Measurements from ENCODE around the gene CRAMP1.

DNA sequence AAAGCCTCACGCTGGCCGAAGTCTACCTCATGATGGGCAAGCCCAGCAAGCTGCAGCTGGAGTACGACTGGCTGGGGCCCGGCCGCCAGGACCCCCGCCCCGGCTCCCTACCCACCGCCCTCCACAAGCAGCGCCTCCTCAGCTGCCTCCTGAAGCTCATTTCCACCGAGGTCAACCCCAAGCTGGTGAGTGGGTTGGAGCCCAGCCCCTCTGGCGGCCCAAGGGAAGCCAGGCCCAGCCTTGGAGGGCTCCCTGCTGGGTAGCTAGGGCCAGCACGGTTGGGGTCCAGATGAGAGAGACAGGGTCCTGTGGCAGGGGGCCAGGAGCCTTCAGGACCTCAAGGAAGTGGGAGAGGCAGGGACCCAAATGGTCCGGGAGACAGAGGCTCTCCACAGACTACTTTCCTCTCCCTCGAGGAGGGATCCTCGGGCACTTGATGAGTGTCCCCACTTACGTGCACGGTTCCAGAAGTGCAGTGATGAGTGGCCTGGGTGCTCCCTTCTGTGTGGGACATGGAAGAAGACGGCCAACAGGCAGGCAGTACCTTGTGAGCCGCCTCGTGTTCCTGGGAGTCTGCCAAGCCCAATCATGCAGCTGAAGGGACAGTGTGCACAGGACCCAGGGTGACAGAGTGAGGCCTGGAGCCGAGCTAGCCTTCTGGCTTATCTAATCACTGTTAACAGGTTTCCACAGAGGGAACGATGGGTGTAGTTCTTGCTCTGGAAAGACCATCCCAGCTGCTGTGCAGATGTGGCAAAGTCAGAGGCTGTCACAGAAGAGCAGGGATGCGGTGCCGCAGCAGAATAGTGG, 44.9 kb downstream of the CRAMP1 start:
- TF ChIP-seq, protein P1, sequence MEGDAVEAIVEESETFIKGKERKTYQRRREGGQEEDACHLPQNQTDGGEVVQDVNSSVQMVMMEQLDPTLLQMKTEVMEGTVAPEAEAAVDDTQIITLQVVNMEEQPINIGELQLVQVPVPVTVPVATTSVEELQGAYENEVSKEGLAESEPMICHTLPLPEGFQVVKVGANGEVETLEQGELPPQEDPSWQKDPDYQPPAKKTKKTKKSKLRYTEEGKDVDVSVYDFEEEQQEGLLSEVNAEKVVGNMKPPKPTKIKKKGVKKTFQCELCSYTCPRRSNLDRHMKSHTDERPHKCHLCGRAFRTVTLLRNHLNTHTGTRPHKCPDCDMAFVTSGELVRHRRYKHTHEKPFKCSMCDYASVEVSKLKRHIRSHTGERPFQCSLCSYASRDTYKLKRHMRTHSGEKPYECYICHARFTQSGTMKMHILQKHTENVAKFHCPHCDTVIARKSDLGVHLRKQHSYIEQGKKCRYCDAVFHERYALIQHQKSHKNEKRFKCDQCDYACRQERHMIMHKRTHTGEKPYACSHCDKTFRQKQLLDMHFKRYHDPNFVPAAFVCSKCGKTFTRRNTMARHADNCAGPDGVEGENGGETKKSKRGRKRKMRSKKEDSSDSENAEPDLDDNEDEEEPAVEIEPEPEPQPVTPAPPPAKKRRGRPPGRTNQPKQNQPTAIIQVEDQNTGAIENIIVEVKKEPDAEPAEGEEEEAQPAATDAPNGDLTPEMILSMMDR (tag by site-specific recombination; IDR thresholded peaks at IDR 0.05), result no peak
- TF ChIP-seq, protein P2, sequence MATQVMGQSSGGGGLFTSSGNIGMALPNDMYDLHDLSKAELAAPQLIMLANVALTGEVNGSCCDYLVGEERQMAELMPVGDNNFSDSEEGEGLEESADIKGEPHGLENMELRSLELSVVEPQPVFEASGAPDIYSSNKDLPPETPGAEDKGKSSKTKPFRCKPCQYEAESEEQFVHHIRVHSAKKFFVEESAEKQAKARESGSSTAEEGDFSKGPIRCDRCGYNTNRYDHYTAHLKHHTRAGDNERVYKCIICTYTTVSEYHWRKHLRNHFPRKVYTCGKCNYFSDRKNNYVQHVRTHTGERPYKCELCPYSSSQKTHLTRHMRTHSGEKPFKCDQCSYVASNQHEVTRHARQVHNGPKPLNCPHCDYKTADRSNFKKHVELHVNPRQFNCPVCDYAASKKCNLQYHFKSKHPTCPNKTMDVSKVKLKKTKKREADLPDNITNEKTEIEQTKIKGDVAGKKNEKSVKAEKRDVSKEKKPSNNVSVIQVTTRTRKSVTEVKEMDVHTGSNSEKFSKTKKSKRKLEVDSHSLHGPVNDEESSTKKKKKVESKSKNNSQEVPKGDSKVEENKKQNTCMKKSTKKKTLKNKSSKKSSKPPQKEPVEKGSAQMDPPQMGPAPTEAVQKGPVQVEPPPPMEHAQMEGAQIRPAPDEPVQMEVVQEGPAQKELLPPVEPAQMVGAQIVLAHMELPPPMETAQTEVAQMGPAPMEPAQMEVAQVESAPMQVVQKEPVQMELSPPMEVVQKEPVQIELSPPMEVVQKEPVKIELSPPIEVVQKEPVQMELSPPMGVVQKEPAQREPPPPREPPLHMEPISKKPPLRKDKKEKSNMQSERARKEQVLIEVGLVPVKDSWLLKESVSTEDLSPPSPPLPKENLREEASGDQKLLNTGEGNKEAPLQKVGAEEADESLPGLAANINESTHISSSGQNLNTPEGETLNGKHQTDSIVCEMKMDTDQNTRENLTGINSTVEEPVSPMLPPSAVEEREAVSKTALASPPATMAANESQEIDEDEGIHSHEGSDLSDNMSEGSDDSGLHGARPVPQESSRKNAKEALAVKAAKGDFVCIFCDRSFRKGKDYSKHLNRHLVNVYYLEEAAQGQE (tag by site-specific recombination; IDR thresholded peaks at IDR 0.05), result no peak
- TF ChIP-seq ZFP41 (tag by site-specific recombination; IDR thresholded peaks at IDR 0.05; ENCODE audit: borderline replicate concordance) (no peak), ZNF362 (tag by site-specific recombination; IDR thresholded peaks at IDR 0.05) (no peak), ZNF596 (tag by site-specific recombination; IDR thresholded peaks at IDR 0.05) (no peak)
